ENCODE results near the gene UBE4A. TPM values are rescaled to one million over a fixed set of nuclear protein-coding genes. Genes with fewer than 3 reads are reported as not detected.

Gene UBE4A
- total RNA-seq, 1 experiment from 2014 or later, result 106 TPM

DNA sequence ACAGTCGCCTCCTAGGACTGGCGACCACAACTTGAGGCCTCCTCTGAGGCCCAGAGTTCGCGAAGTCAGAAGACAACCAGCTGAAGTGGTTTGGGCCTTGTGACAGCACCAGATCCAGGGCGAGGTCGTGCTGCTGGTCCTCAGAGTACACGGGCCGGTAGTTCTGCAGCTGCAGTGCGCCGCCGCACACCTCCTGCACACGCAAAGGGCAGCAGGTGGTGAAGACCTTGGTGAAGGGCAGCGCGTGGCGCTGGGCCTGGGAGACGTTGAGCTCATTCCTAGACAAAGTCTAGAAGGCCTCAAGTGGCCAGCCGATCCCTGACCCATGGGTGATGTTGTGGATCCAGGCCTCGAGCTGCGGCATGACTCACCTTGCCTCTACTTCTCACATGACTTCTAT, 36.7 kb upstream of the UBE4A start:
- H3K27ac Mint-ChIP-seq (ENCODE audit: unreplicated experiment), result peak overlapping the region; percentile 83
- DNase-seq, result no peak
- peaks cover 16% of the 10 kb centered on the region for H3K9me3 Mint-ChIP-seq (ENCODE audit: unreplicated experiment)
- H3K27me3 Mint-ChIP-seq (ENCODE audit: insufficient read depth, unreplicated experiment), result no peaks in the 10 kb centered on the region
- no peak overlapping the region for H3K4me3 ChIP-seq (ENCODE audit: low read depth, low read length)
- peaks cover 32% of the 10 kb centered on the region for H3K4me1 Mint-ChIP-seq (ENCODE audit: low read depth, unreplicated experiment)
- H3K4me3 Mint-ChIP-seq (ENCODE audit: unreplicated experiment), result no peak overlapping the region
- BruUV-seq (replicated peaks), result no TSS peak
- no peaks in the 10 kb centered on the region for H3K9me3 ChIP-seq
- intact Hi-C loops (cut with micrococcal nuclease; ENCODE audit: unreplicated experiment), result no loop called here
- no peaks in the 10 kb centered on the region for H3K36me3 ChIP-seq (ENCODE audit: control insufficient read depth, insufficient read depth, low read length)
- peaks cover 53% of the 10 kb centered on the region for H3K4me1 ChIP-seq
- POLR2A ChIA-PET, result no interaction called here
- CTCF ChIA-PET, result interaction anchor here (0.5 to 1.3 kb wide), 3 partner anchors 15 to 28 kb away, joined by 3 to 4 read pairs (median 3); no protein-coding TSS in a partner anchor
- no peaks in the 10 kb centered on the region for H3K27me3 ChIP-seq (replicated peaks; ENCODE audit: control insufficient read depth, insufficient read depth, low read length)
- peaks cover 11% of the 10 kb centered on the region for H3K36me3 Mint-ChIP-seq (ENCODE audit: insufficient read depth, unreplicated experiment)
- TF ChIP-seq, protein P1, sequence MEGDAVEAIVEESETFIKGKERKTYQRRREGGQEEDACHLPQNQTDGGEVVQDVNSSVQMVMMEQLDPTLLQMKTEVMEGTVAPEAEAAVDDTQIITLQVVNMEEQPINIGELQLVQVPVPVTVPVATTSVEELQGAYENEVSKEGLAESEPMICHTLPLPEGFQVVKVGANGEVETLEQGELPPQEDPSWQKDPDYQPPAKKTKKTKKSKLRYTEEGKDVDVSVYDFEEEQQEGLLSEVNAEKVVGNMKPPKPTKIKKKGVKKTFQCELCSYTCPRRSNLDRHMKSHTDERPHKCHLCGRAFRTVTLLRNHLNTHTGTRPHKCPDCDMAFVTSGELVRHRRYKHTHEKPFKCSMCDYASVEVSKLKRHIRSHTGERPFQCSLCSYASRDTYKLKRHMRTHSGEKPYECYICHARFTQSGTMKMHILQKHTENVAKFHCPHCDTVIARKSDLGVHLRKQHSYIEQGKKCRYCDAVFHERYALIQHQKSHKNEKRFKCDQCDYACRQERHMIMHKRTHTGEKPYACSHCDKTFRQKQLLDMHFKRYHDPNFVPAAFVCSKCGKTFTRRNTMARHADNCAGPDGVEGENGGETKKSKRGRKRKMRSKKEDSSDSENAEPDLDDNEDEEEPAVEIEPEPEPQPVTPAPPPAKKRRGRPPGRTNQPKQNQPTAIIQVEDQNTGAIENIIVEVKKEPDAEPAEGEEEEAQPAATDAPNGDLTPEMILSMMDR (IDR thresholded peaks at IDR 0.05; ENCODE audit: insufficient read depth in 1 of 2, low read depth in 1 of 2, low read length in 1 of 2, severe bottlenecking in 1 of 2, unreplicated experiment in 1 of 2), result no peak

DNA sequence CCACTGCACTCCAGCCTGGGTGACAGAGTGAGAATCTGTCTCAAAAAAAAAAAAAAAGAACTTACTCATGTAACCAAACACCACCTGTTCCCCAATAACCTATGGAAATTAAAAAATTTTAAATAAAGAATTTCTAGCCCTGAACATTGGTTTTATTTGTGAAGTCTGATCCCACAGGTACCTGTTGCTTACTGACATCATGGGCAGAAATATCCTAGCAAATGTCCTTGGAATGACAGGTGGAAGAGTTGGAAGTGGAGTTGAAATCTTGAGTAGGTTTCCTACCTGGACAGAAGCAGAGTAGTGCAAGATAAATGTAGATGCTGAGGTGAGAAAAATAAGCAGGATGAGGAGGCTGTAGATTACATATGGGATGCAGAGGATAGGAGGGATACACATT, 34.1 kb upstream of the UBE4A start:
- H3K4me3 ChIP-seq (ENCODE audit: low read depth, low read length), result no peak overlapping the region
- H3K4me1 ChIP-seq, result peaks cover 32% of the 10 kb centered on the region
- BruUV-seq (replicated peaks), result no TSS peak
- ChIA-PET POLR2A (no interaction called here), CTCF (no interaction called here)
- Mint-ChIP-seq H3K27me3 (ENCODE audit: insufficient read depth, unreplicated experiment) (no peaks in the 10 kb centered on the region), H3K9me3 (ENCODE audit: unreplicated experiment) (peaks cover 16% of the 10 kb centered on the region), H3K36me3 (ENCODE audit: insufficient read depth, unreplicated experiment) (peaks cover 16% of the 10 kb centered on the region), H3K4me3 (ENCODE audit: unreplicated experiment) (no peak overlapping the region), H3K4me1 (ENCODE audit: low read depth, unreplicated experiment) (peaks cover 22% of the 10 kb centered on the region), H3K27ac (ENCODE audit: unreplicated experiment) (no peak overlapping the region)
- TF ChIP-seq, protein P1 (IDR thresholded peaks at IDR 0.05; ENCODE audit: insufficient read depth in 1 of 2, low read depth in 1 of 2, low read length in 1 of 2, severe bottlenecking in 1 of 2, unreplicated experiment in 1 of 2), result no peak
- intact Hi-C loops (cut with micrococcal nuclease; ENCODE audit: unreplicated experiment), result no loop called here
- no peaks in the 10 kb centered on the region for H3K27me3 ChIP-seq (replicated peaks; ENCODE audit: control insufficient read depth, insufficient read depth, low read length)
- no peak for DNase-seq
- H3K9me3 ChIP-seq, result no peaks in the 10 kb centered on the region
- peaks cover 1% of the 10 kb centered on the region; the same call in 1 of the 2 replicates for H3K36me3 ChIP-seq (ENCODE audit: control insufficient read depth, insufficient read depth, low read length)

DNA sequence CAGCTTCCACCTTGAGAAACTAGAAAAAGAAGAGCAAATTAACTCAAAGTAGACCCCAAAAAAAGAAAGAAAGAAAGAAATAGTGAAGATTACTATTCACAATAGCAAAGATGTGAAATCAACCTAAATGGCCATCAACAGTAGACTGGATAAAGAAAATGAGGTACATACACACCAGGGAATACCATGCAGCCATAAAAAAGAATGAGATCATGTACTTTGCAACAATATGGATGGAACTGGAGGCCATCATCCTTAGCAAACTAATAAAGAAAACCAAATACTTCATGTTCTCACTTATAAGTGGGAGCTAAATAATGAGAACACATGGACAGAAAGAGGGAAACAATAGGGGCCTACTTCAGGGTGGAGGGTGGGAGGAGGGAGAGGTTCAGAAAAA, 30.7 kb upstream of the UBE4A start:
- no peak for DNase-seq

More for the DNA sequence above, 30.7 kb upstream of the UBE4A start:
- BruUV-seq (replicated peaks), result no TSS peak
- intact Hi-C loops (cut with micrococcal nuclease; ENCODE audit: unreplicated experiment), result no loop called here
- Histone ChIP-seq H3K9me3 (peaks cover 4% of the 10 kb centered on the region; the same call in 1 of the 2 replicates), H3K27me3 (replicated peaks; ENCODE audit: control insufficient read depth, insufficient read depth, low read length) (no peaks in the 10 kb centered on the region), H3K4me1 (no peaks in the 10 kb centered on the region), H3K4me3 (ENCODE audit: low read depth, low read length) (no peak overlapping the region), H3K36me3 (ENCODE audit: control insufficient read depth, insufficient read depth, low read length) (peaks cover 1% of the 10 kb centered on the region; the same call in 1 of the 2 replicates)
- Mint-ChIP-seq H3K4me1 (ENCODE audit: low read depth, unreplicated experiment) (peaks cover 5% of the 10 kb centered on the region), H3K9me3 (ENCODE audit: unreplicated experiment) (peaks cover 12% of the 10 kb centered on the region), H3K4me3 (ENCODE audit: unreplicated experiment) (no peak overlapping the region), H3K36me3 (ENCODE audit: insufficient read depth, unreplicated experiment) (peaks cover 5% of the 10 kb centered on the region), H3K27ac (ENCODE audit: unreplicated experiment) (no peak overlapping the region), H3K27me3 (ENCODE audit: insufficient read depth, unreplicated experiment) (no peaks in the 10 kb centered on the region)
- ChIA-PET POLR2A (no interaction called here), CTCF (no interaction called here)
- TF ChIP-seq, protein P1 (IDR thresholded peaks at IDR 0.05; ENCODE audit: insufficient read depth in 1 of 2, low read depth in 1 of 2, low read length in 1 of 2, severe bottlenecking in 1 of 2, unreplicated experiment in 1 of 2), result no peak

All from Caco-2 (cell line).